ENCODE measurements around the gene C8B. TPM values are rescaled to one million over a fixed set of nuclear protein-coding genes. Genes with fewer than 3 reads are reported as not detected.

C8B gene
- total and polyA plus RNA-seq, 2 experiments from 2014 or later = not detected

GRCh38 chr1:56903778-56904177 is 62.0 kb downstream of the C8B start:
- Histone ChIP-seq H3K4me3 (no peak overlapping the region), H4K20me1 (replicated peaks; ENCODE audit: insufficient read depth) (no peaks in the 10 kb centered on the region), H3K9me2 (ENCODE audit: insufficient read depth) (peaks cover 8% of the 10 kb centered on the region; the same call in 1 of the 2 replicates), H3F3A (replicated peaks; ENCODE audit: low read depth) (no peaks in the 10 kb centered on the region), H3K27me3 (ENCODE audit: insufficient read depth) (no peaks in the 10 kb centered on the region), H3K27ac (ENCODE audit: low read depth) (no peak overlapping the region), H3K4me2 (no peak overlapping the region), H2AFZ (no peak overlapping the region), H3K79me2 (replicated peaks; ENCODE audit: insufficient read depth) (no peaks in the 10 kb centered on the region), H3K4me1 (ENCODE audit: insufficient read depth) (no peaks in the 10 kb centered on the region), H3K36me3 (ENCODE audit: insufficient read depth) (no peaks in the 10 kb centered on the region)
- no peak overlapping the region for H3K27ac Mint-ChIP-seq
- DNase-seq (ENCODE audit: low spot score) (no peak), ATAC-seq (no peak)
- peaks cover 2% of the 10 kb centered on the region for H3K27me3 Mint-ChIP-seq (ENCODE audit: insufficient read depth, low read depth, poor library complexity)
- no peaks in the 10 kb centered on the region for H3K9me3 Mint-ChIP-seq
- H3K36me3 Mint-ChIP-seq (ENCODE audit: low read depth) = no peaks in the 10 kb centered on the region
- no peak overlapping the region for H3K4me3 Mint-ChIP-seq
- H3K4me1 Mint-ChIP-seq = no peaks in the 10 kb centered on the region
- TF ChIP-seq JUNB (IDR thresholded peaks at IDR 0.05; ENCODE audit: unreplicated experiment) = no peak
- no peak for TF ChIP-seq ETS1 (IDR thresholded peaks at IDR 0.05)
- TF ChIP-seq CTCF (conservative IDR thresholded peaks at IDR 0.05; ENCODE audit: low read depth in 2 of 2) = no peak
- TF ChIP-seq ZNF462 (CRISPR knock-in tag; IDR thresholded peaks at IDR 0.05) = no peak
- no peak for TF ChIP-seq EZH2phosphoT487 (IDR thresholded peaks at IDR 0.05; ENCODE audit: unreplicated experiment)
- no peak for TF ChIP-seq POLR2AphosphoS5 (IDR thresholded peaks at IDR 0.05; ENCODE audit: low read depth)
- no peak for TF ChIP-seq STAT1 (IDR thresholded peaks at IDR 0.05; ENCODE audit: unreplicated experiment)
- TF ChIP-seq CREB1 (CRISPR knock-in tag; IDR thresholded peaks at IDR 0.05; ENCODE audit: low read depth) = no peak
- TF ChIP-seq ZNF114 (CRISPR knock-in tag; IDR thresholded peaks at IDR 0.05) = no peak
- no peak for TF ChIP-seq EZH2 (IDR thresholded peaks at IDR 0.05; ENCODE audit: low read depth, unreplicated experiment)
- no peak for TF ChIP-seq REST (IDR thresholded peaks at IDR 0.05; ENCODE audit: unreplicated experiment)
- no peak for TF ChIP-seq ZNF331 (CRISPR knock-in tag; IDR thresholded peaks at IDR 0.05; ENCODE audit: low read depth)
- no peak for TF ChIP-seq NANOG (IDR thresholded peaks at IDR 0.05; ENCODE audit: borderline replicate concordance)

Measured in GM23338 (cell line).